ENCODE results near the gene CTSD.

DNA sequence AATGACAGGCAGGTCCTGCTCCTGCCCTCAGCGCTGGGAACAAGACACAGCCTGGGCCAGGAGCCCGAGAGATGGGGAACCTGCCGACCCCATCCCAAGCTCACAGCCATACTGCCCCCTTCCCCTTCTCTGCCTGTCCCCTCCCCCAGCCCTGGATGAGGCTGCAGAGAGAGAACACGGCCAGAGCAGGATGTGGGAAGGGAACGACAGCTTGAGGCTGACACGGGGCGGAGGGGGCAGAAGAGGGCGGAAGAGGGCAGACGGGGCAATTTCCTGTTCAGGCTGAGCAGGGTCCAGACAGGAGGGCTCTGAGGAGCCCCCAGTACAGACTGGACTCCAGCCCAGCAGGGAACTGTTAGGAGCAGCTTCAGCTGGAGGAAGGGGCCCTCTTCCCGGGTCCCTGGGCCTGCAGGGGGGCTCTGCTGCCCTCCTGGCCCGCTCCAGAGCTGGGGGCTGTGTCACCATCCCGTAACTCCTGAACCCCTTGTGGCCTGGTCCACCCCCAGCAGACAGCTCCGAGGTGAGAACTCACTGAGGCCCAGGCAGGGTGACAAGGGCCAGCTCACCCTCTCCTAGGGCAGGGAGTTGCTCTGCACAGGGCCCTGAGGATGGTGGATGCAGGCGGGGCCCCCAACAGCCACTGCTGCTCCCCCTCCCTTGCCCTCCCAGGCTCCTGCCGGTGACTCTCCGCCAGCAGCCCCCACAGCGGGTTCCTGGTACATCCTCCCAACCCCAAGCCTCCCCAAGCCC, 5.7 kb downstream of the CTSD start:
- TF ChIP-seq, protein P1, sequence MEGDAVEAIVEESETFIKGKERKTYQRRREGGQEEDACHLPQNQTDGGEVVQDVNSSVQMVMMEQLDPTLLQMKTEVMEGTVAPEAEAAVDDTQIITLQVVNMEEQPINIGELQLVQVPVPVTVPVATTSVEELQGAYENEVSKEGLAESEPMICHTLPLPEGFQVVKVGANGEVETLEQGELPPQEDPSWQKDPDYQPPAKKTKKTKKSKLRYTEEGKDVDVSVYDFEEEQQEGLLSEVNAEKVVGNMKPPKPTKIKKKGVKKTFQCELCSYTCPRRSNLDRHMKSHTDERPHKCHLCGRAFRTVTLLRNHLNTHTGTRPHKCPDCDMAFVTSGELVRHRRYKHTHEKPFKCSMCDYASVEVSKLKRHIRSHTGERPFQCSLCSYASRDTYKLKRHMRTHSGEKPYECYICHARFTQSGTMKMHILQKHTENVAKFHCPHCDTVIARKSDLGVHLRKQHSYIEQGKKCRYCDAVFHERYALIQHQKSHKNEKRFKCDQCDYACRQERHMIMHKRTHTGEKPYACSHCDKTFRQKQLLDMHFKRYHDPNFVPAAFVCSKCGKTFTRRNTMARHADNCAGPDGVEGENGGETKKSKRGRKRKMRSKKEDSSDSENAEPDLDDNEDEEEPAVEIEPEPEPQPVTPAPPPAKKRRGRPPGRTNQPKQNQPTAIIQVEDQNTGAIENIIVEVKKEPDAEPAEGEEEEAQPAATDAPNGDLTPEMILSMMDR (IDR thresholded peaks at IDR 0.05) = no peak
- no peak for TF ChIP-seq EZH2phosphoT487 (IDR thresholded peaks at IDR 0.05; ENCODE audit: borderline replicate concordance, low read depth)
